NB4 (cell line): ENCODE results near the gene SNAI1.

ENCODE experiments used
- CTCF ChIP-seq: IDR thresholded peaks from one replicate; pipeline ENCODE4 v1.5.1; 2012; ENCODE audit warnings: low read depth, low read length
- MAX ChIP-seq: IDR thresholded peaks from 2 replicates; pipeline ENCODE4 v1.6.1; 2011; ENCODE audit warnings: low read depth, low read length
- MYC ChIP-seq: IDR thresholded peaks from 2 replicates; pipeline ENCODE4 v1.6.1; 2011; ENCODE audit warnings: low read depth, low read length
- POLR2A ChIP-seq: IDR thresholded peaks from 2 replicates; pipeline ENCODE4 v1.6.1; 2011; ENCODE audit warnings: mild to moderate bottlenecking; ENCODE audit not compliant: insufficient read length; ENCODE audit errors: extremely low read depth

DNA sequence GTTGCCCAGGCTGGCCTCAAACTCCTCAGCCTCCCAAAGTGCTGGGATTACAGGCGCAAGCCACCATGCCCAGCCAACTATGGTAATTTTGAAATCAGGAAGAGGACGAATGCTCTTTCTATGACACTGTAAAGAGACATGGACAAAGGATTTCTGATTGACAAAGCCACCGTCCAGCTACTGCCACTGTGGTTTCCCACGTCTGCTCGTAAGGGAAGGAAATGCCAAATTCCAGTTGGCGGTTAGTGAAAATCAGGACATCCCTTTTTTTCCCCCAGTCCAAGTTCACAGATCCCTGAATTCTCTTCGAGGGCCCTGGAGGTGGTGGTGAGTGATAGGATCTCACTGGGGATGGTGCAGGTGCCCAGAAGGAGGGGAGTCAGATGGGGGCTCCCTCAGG lies 31.2 kb downstream of the SNAI1 start:
- TF ChIP-seq CTCF (no peak), POLR2A (no peak), MAX (no peak), MYC (no peak)
